Activated CD4-positive, alpha-beta T cell treated with anti-CD3 and anti-CD28 coated beads, Interleukin-2, Interleukin-4, amounts not matched to agents 100 ng/mL and 50 ng/mL, durations not matched to agents 16 hours and 8 hours (primary cell): ENCODE results near the gene TTC21A.

ENCODE experiments used
- DNase-seq: peaks from one replicate; pipeline ENCODE4 v3.0.0-alpha.2; 2020; ENCODE audit warnings: low spot score

TTC21A gene

DNA sequence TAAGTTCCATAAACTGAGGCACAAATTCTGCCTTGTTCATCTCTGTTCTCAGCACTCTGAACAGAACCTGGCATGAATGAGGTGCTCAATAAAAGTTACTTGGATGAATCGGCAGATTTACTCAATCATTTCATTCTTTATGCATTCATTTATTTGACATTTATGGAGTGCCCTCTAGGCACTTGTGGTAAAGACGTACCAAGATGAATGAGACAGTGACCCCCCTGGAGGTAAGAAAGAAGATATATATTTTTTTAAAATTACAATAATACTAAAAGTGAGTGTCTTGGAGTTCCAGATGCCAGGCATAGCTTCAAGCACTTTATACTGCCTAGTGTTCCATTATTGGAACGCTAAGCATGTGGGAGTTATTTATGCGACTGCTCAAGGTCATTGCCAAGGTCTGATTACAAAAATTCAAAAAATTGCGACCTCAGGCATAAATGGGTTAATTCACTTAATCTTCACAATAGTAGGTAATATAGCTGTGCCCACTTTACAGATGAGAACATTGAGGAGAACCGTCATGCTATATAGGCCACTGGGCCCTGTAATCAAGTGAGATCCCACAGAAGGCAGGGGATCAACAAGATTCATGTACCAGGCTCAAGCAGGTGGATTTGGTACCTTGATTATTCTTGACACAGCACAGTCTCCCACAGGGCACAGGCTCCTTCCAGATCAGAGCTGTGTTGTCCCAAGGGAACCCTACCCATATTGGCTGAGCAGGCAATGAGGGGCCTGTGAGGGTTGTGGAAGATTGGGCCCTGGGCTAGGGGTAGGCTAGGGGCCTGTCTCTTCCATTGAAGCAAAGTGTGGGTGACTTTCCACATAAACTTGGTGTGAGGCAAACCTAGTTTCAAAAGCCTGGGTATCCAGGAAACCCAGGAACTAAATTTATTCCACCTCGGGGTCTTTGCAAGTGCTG, 74.2 kb downstream of the TTC21A start:
- no peak for DNase-seq

DNA sequence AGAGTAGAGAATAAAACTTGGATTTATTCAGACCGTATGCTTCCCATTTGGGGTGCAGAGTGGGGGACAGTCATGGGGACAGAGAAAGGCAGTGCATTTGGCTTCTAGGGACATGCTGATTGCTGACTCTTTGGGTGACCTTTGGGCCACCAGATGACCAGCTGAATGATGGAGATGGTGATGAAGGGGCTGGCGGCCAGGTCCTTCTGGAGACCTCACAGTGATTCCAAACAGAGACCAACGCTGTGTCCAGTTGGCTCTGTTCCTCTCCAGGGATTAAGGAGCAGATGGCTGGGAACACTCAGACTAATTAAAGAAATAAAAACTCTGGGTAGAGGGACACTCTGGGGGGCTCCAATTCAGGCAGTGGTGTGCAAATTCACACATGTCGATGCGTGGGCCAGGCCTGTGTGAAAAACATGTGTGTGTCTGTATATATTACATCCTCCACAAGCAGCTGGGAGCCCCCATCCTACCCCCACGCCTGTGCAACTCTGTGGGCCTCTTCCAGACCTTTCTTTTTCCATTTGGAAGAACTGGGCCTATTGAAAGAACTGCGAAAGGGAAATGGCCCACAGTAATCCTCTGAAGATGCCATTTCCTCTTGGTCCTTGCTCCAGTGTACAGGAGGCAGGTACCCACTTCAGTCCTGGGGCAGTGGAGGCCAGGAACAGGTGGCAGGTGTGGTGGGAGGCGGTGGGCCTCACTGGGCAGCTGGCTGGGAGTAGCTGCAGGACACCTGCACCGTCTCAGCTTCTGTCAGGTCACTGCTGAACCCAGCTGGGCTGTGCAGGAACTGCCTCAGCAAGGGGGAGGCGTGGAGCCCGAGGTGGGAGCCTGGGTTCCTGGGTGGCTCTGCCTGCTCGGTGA, 76.0 kb downstream of the TTC21A start:
- no peak for DNase-seq

DNA sequence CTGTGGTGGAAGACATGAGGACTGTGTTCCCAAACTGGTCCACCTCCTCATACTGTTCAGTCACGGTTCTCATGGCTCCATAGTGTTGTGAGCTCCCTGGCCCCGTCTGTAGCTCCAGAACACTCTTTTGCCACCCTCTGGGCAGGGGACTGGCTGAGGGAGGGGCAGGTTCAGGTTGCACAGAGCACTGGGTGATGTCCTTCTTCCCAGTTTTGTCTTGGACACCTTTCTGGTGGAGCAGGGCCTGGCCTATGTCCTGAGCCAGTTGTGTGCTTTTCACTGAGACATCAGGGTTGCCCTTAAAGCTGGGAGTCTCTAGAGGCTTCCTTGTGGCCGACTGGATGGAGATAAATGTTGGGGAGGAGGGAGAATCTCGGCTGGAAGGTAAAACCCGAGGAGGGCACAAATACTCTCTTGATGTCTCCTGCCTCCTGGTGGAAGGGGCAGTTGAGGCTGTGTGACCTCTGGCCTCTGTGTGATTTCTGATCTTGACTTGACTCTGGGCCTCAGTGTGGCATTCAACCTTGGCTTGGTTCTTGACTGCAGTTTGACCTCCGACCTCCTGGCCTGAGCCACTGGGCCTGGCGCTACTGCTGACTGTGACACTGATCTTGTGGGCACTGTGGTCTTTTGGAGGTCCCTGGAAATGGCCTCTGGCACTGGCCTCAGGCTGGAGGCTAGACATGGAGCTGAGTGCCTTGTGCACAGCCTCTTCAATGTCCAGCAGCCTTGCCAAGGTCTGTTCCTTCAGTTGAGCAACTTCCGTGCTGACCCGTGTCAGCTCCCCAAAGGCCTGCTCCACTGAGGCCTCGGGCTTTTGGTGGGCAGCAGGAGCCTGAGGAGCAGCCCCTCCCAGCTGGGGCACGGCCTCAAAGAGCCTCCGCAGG, 76.8 kb downstream of the TTC21A start:
- no peak for DNase-seq

DNA sequence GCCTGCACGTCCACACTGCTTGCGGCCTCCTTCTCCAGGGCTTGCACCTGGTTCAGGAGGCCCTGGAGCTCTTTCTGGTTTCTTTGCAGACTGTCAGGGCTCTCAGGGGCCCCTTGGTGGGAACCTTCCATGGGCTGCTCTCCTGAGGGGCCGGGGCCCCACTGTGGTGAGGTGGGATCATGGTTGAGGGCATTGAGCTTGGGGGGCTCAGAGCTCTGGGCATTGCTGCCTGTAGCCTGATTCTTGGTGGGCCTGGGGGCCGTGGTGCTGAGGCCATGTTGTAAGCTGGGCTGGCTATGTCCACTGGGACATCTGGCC, 77.4 kb downstream of the TTC21A start:
- DNase-seq, result no peak

DNA sequence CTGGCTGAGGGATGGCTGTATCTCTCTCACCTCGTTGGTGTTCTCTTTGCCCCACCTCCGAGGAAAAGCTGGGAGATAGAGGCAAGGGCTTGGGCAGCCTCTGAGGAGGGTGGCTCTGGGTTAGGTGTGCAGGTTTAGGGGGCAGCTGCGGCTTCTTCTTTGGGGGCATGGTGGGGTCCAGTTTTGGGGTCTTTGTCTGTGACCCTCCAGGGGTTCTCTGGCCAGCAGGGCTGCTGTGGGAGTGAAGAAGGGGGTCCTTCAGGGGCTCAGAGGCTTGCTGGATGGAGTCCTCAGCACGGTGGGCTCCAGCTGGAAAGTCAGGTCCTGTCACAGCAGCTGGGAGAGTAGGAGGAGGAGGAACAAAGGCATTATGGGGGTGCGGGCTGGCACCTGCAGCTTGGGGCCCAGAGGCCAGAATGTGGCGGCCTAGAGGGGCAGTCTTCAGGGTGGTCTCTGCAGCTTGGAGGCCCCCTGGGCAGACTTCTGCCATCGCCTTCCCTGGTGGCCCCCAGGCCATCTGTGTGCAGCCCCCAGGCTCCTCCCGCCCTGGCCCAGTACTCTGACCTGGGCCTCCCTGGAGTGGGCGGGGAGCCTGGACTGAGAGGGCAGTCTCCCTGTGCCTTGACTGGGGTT, 78.0 kb downstream of the TTC21A start:
- no peak for DNase-seq

DNA sequence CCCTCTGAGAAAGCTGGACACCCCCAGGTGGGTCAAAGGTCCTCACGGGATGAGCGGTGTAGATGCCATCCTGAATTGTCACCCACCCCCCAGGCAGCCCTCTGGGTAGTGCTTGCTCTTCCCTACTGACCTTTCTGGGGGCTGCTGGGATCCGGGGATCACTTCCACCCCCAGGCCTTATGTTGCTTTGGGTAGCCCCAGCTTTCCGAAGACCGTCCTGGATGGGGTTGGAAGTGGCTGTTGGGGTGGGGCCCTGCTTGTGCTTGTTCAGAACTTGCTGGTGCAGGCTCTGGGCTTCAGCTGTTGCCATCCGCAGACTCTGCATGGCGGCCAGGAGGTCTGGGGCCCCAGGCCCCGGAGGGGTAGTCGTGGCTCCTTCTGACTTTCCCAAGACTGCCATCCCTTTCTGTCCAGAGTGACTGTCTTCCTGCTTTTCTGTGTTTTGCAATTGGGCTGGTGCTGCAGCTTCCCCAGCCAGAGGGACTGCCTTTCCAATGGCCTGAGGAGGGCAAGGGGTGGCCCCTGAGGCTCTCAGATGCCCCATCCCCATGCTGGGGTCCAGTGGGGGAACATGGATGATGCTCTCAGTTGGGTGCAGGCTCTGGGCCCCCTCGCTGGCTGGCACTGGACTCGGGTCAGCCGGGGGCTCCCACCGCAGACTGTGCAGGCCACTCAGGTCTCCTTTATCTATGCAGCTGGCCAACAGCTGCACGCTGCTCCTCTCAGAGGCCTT, 78.6 kb downstream of the TTC21A start:
- DNase-seq, result no peak

DNA sequence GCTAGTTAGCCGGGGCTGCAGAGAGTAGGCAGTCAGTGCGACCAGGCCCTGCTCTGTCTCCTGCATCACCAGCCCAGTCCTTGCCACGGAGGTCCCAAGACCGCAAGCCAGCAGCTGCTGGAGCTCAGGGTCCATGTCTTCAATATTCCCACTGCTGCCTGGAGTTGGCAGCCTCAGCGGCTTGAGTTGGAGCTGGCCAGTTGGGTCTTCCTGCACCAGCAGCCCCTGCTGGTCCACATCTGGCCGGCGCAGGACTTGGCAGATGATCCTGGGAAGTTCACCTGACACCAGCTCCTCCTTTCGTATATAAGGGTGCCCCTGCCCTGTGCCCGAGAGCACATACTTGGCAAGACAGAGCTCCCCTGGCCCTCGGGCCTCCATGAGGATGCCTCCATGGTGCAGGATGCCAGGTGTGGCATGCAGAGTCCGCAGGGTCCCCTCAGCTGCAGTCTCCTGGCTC, 79.2 kb downstream of the TTC21A start:
- DNase-seq, result no peak

DNA sequence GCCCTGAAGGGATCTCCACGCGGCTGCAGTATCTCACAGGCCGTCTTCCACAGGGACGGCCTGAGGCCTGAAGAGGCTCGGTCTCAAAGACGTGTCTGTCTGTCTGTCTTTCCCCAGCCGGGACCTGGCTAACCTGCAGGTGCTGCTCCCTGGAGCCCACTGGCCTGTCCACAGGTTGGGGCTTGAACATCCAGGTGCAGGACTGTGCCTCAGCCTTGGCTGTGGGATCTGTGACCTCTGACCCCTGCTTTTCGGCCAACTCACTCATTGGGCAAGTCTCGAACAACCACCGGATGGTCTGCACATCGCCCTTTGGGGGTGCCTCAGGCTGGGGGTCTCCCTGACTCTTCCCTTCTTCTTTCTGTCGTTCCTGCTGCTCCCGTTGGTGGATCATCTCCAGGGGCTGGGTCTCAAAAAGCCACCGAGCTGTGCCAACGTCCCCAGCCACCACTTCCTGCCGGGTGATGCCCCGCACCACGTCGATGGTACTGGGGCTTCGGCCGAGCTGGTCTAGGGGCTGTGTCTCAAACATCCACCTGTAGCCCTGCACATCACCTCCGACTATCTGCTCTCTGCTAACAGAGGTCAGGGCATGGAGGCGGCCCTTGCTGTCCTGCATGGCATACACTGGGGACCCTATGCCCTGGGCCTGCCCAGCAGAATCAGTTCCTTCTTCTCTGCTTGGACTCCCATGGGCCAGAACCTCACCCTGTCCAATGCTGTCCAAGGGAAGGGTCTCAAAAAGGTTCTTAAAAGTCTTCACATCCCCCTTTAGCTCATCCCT, 80.1 kb downstream of the TTC21A start:
- no peak for DNase-seq
